CD14-positive monocyte (primary cell): ENCODE results near the gene SLC45A3. TPM values are rescaled to one million over a fixed set of nuclear protein-coding genes. Genes with fewer than 3 reads are reported as not detected.

Experiments used
- DNase-seq, 3 donors: peaks; one replicate each; pipeline ENCODE4 v3.0.0-alpha.2; 2011 to 2022
- H2AFZ ChIP-seq: 2 replicates; pipeline ENCODE4 v1.6.0; 2012; ENCODE audit warnings: mild to moderate bottlenecking, low read depth, low read length, inconsistent platforms; ENCODE audit not compliant: insufficient read depth, poor library complexity, severe bottlenecking
- H3K27ac ChIP-seq, 2 donors: 1 replicate in 1 of 2; 2 replicates in 1 of 2; pipeline ENCODE4 v1.5.1; 2012 to 2013; ENCODE audit warnings: low read length in 2 of 2, control low read depth in 1 of 2, inconsistent platforms in 1 of 2, low read depth in 1 of 2, mild to moderate bottlenecking in 1 of 2
- H3K27me3 ChIP-seq, 2 donors: one replicate each; pipeline versions ENCODE4 v1.6.0 to v1.6.1; 2011 to 2013; ENCODE audit warnings: low read length in 2 of 2; ENCODE audit not compliant: control insufficient read depth in 2 of 2, insufficient read depth in 2 of 2
- H3K36me3 ChIP-seq, 2 donors: replicated peaks in 1 of 2; 1 replicate in 1 of 2; 2 replicates in 1 of 2; pipeline versions ENCODE4 v1.5.1 to v1.6.1; 2012 to 2013; ENCODE audit warnings: low read length in 2 of 2, control low read depth in 1 of 2, inconsistent platforms in 1 of 2, mild to moderate bottlenecking in 1 of 2; ENCODE audit not compliant: insufficient read depth in 2 of 2, control insufficient read depth in 1 of 2
- H3K4me1 ChIP-seq, 2 donors: 1 replicate in 1 of 2; 2 replicates in 1 of 2; pipeline versions ENCODE4 v1.5.1 to v1.6.1; 2012 to 2013; ENCODE audit warnings: low read length in 2 of 2, control low read depth in 1 of 2, inconsistent platforms in 1 of 2, mild to moderate bottlenecking in 1 of 2, moderate library complexity in 1 of 2; ENCODE audit not compliant: insufficient read depth in 2 of 2, control insufficient read depth in 1 of 2
- H3K4me2 ChIP-seq: replicated peaks from 2 replicates; pipeline ENCODE3; 2012; ENCODE audit warnings: low read length, moderate library complexity, mild to moderate bottlenecking; ENCODE audit not compliant: poor library complexity, severe bottlenecking; ENCODE audit errors: extremely low read depth
- H3K4me3 ChIP-seq, 3 experiments: fragments of 200-600 bp in 1 of 3; sonication (generic) in 1 of 3; replicated peaks in 1 of 3; 1 replicate in 2 of 3; 2 replicates in 1 of 3; pipeline ENCODE4 v1.5.1; 2011 to 2013; ENCODE audit warnings: low read length in 3 of 3, mild to moderate bottlenecking in 3 of 3, control low read depth in 2 of 3, low read depth in 2 of 3, inconsistent platforms in 1 of 3, moderate library complexity in 1 of 3
- H3K79me2 ChIP-seq: 2 replicates; pipeline ENCODE4 v1.6.0; 2012; ENCODE audit warnings: mild to moderate bottlenecking, control low read depth, inconsistent platforms, low read length, moderate library complexity; ENCODE audit not compliant: insufficient read depth
- H3K9ac ChIP-seq: 2 replicates; pipeline ENCODE4 v1.6.0; 2017; ENCODE audit warnings: low read length, mild to moderate bottlenecking; ENCODE audit not compliant: insufficient read depth, poor library complexity, severe bottlenecking
- H3K9me3 ChIP-seq, 2 donors: replicated peaks in 1 of 2; 1 replicate in 1 of 2; 2 replicates in 1 of 2; pipeline versions ENCODE4 v1.5.1 to v1.6.1; 2012 to 2013; ENCODE audit warnings: low read length in 2 of 2, control low read depth in 1 of 2; ENCODE audit not compliant: control insufficient read depth in 1 of 2, insufficient read depth in 1 of 2
- H4K20me1 ChIP-seq: 2 replicates; pipeline ENCODE4 v1.6.0; 2012; ENCODE audit warnings: mild to moderate bottlenecking, low read length, control low read depth, moderate library complexity; ENCODE audit not compliant: insufficient read depth
- H3K27ac Mint-ChIP-seq, 7 donors: one replicate each; pipeline ENCODE4 v1.8.0; 2020; ENCODE audit warnings: mild to moderate bottlenecking in 7 of 7, mixed read lengths in 7 of 7, moderate library complexity in 6 of 7, inconsistent platforms in 2 of 7
- H3K27me3 Mint-ChIP-seq, 3 donors: one replicate each; pipeline ENCODE4 v1.8.0; 2021 to 2022; ENCODE audit warnings: low read depth in 3 of 3, mild to moderate bottlenecking in 3 of 3, mixed read lengths in 3 of 3, moderate library complexity in 3 of 3, inconsistent platforms in 1 of 3
- H3K36me3 Mint-ChIP-seq, 2 donors: one replicate each; pipeline ENCODE4 v1.8.0; 2020; ENCODE audit warnings: mixed read lengths in 2 of 2, inconsistent platforms in 1 of 2, mild to moderate bottlenecking in 1 of 2
- H3K4me1 Mint-ChIP-seq: one replicate; pipeline ENCODE4 v1.8.0; 2020; ENCODE audit warnings: mild to moderate bottlenecking, mixed read lengths
- H3K4me3 Mint-ChIP-seq, 2 donors: one replicate each; pipeline ENCODE4 v1.8.0; 2020; ENCODE audit warnings: mild to moderate bottlenecking in 2 of 2, mixed read lengths in 2 of 2, moderate library complexity in 1 of 2
- H3K9me3 Mint-ChIP-seq, 7 donors: one replicate each; pipeline ENCODE4 v1.8.0; 2020 to 2022; ENCODE audit warnings: mixed read lengths in 7 of 7, mild to moderate bottlenecking in 6 of 7, moderate library complexity in 6 of 7, inconsistent platforms in 2 of 7
- WGBS: methylation state at CpG from one replicate; pipeline ENCODE4 v1.1.5; 2013; ENCODE audit warnings: missing lambda C conversion rate; ENCODE audit not compliant: insufficient coverage; 5-methylcytosine and 5-hydroxymethylcytosine counted together
- intact Hi-C, 2 donors: fragments of 100-400 bp; cut with micrococcal nuclease; formaldehyde crosslinking; loops; one replicate each; pipeline versions ENCODE4 v1.15.0 to v1.15.1; 2023
- polyA plus RNA-seq, 3 donors: library from polyadenylated mRNA; depleted of rRNA in 1 of 3; unstranded in 2 of 3; stranded (reverse) in 1 of 3; fragments of 300-500 nt in 2 of 3; fragments of >200 nt in 1 of 3; fragmentation: Illumina TruSeq in 2 of 3; gene quantifications; 1 replicate in 2 of 3; 2 replicates in 1 of 3; pipeline ENCODE4 v1.2.3, GENCODE V29; 2012 to 2021
- TF ChIP-seq, protein P1 (sequence below): fragments of 200-600 bp; IDR thresholded peaks from one replicate; pipeline ENCODE4 v1.8.0; 2022; ENCODE audit warnings: antibody characterized with exemption, mild to moderate bottlenecking

The SLC45A3 gene
- polyA plus RNA-seq, 3 donors: 0.11 to 0.61 TPM; not detected in 1

DNA sequence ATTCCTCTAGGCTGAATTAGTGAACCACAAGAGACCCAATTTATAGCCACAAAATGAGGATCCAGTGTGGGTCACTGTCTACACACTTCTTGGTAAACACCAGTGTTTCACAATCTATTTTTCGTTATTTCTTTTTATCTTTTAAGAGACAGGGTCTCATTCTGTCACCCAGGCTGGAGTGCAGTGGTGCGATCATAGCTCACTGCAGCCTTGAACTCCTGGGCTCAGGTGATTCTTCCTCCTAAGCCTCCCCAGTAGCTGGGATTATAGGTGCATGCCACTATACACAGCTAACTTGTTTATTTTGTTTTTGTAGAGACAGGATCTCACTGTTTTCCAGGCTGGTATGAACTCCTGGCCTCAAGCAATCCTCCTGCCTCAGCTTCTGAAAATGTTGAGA, 29.3 kb upstream of the SLC45A3 start:
- peaks cover 37% of the 10 kb centered on the region for H3K4me1 Mint-ChIP-seq
- H3K4me2 ChIP-seq: no peak overlapping the region
- intact Hi-C loops: loop anchor here (2.0 to 10.0 kb wide), 3 partner anchors 51 to 175 kb away; no protein-coding TSS in a partner anchor
- H2AFZ ChIP-seq: no peak overlapping the region
- H3K4me1 ChIP-seq: peaks cover 17 to 20% of the 10 kb centered on the region in 2 donors
- H3K9me3 ChIP-seq: no peaks in the 10 kb centered on the region
- no peak overlapping the region for H3K27ac ChIP-seq
- no peak overlapping the region for H3K4me3 ChIP-seq
- H3K27me3 ChIP-seq: no peaks in the 10 kb centered on the region
- TF ChIP-seq, protein P1, sequence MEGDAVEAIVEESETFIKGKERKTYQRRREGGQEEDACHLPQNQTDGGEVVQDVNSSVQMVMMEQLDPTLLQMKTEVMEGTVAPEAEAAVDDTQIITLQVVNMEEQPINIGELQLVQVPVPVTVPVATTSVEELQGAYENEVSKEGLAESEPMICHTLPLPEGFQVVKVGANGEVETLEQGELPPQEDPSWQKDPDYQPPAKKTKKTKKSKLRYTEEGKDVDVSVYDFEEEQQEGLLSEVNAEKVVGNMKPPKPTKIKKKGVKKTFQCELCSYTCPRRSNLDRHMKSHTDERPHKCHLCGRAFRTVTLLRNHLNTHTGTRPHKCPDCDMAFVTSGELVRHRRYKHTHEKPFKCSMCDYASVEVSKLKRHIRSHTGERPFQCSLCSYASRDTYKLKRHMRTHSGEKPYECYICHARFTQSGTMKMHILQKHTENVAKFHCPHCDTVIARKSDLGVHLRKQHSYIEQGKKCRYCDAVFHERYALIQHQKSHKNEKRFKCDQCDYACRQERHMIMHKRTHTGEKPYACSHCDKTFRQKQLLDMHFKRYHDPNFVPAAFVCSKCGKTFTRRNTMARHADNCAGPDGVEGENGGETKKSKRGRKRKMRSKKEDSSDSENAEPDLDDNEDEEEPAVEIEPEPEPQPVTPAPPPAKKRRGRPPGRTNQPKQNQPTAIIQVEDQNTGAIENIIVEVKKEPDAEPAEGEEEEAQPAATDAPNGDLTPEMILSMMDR: no peak
- peaks cover 2 to 15% of the 10 kb centered on the region in 2 donors for H3K36me3 Mint-ChIP-seq
- no peak overlapping the region for H3K9ac ChIP-seq
- H4K20me1 ChIP-seq: no peaks in the 10 kb centered on the region
- no peak overlapping the region for H3K4me3 Mint-ChIP-seq
- WGBS: 0% methylated on average over 1 of the region's 2 CpGs
- no peak for DNase-seq
- H3K36me3 ChIP-seq: peaks cover 0 to 17% of the 10 kb centered on the region in 2 donors
- H3K79me2 ChIP-seq: no peaks in the 10 kb centered on the region
- H3K27ac Mint-ChIP-seq: peak overlapping the region in 1 of 7 donors; percentile 58
- H3K27me3 Mint-ChIP-seq: peaks cover 0 to 1% (median 0%) of the 10 kb centered on the region in 3 donors
- H3K9me3 Mint-ChIP-seq: no peaks in the 10 kb centered on the region

DNA sequence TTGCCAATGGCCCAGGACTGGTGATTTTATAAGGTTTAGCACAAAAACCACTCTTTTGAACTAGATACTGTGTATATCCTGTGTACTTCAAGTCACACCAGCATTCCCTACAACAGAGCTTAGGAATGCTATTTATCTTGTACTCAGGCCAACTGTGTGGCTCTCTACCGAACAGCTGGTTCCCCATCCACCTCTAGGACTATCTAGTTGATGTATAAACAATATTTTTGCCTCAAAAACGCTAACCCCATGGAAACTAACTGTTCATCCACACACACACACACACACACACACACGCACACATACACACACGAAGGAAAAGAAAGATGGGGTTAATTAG, 28.7 kb upstream of the SLC45A3 start:
- intact Hi-C loops: loop anchor here in 1 of 2 donors (5.0 kb wide), 1 partner anchor 117 kb away; no protein-coding TSS in a partner anchor
- no peak overlapping the region for H2AFZ ChIP-seq
- H3K4me3 ChIP-seq: no peak overlapping the region
- no peaks in the 10 kb centered on the region for H3K27me3 ChIP-seq
- Mint-ChIP-seq H3K27me3 (peaks cover 0 to 1% (median 0%) of the 10 kb centered on the region in 3 donors), H3K27ac (no peak overlapping the region), H3K4me1 (peaks cover 38% of the 10 kb centered on the region), H3K36me3 (peaks cover 0 to 14% of the 10 kb centered on the region in 2 donors), H3K4me3 (no peak overlapping the region), H3K9me3 (no peaks in the 10 kb centered on the region)
- no peaks in the 10 kb centered on the region for H3K9me3 ChIP-seq
- no peak overlapping the region for H3K4me2 ChIP-seq
- H3K79me2 ChIP-seq: no peaks in the 10 kb centered on the region
- no CpG with 5 or more reads among the region's 4 CpGs for WGBS
- H3K9ac ChIP-seq: no peak overlapping the region
- H3K36me3 ChIP-seq: peaks cover 0 to 17% of the 10 kb centered on the region in 2 donors
- no peaks in the 10 kb centered on the region for H4K20me1 ChIP-seq
- TF ChIP-seq, protein P1: no peak
- H3K4me1 ChIP-seq: peaks cover 23 to 26% of the 10 kb centered on the region in 2 donors
- no peak for DNase-seq
- H3K27ac ChIP-seq: no peak overlapping the region
